Stimulated activated CD8-positive, alpha-beta memory T cell treated with anti-CD3 and anti-CD28 coated beads, Interleukin-4, amount 100 ng/mL, for 1 hour (primary cell): ENCODE data around the gene TMEM72.

ENCODE experiments used
- DNase-seq, 2 donors: peaks; one replicate each; pipeline ENCODE4 v3.0.0-alpha.2; 2020; ENCODE audit warnings: low read depth in 2 of 2, low spot score in 1 of 2

The TMEM72 gene

GRCh38 chr10:44889834-44890233, 21.3 kb upstream of the TMEM72 start:
- DNase-seq: no peak

DNA sequence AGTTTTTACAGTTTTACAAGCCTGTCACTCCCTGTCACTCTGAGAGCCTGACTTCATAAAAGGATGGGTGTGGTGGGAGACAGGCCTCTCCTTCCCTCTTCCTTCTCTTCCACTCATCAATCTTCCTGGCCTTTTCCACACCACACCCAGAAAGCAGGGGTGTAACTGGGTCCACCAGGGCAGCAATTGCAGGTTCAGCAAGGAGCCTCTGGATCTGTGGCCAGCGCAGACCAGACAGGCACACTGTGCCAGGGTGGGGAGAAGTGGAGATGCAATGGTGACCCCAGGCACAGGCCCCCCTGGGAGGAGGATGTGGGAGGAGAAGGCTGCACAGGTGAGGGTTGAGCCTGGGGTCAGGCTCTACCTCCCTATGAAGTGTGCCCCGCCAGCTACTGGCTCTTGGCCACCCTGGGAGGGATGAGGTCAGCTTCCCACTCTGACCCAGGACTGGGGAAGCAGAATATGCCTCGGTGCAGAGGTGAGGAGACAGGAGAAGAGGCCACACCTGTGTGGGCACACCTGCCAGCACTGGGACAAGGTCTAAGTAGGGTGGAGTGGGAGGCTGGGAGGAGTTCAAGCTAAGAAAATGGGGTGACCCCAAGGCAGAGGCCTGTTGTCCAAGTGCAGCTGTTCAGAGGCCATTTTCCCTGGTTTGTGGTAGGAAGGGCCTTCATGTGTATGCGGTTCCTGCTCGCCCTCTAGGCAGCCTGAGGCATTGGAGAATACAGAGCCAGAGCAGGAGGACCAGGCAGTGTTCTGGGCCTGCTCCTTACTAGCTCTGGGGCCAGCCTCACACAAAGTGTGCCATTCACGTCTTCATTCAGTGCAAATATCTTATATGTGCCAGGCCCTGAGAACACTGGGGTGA, 20.2 kb upstream of the TMEM72 start:
- no peak for DNase-seq

GRCh38 chr10:44891721-44892120, 19.4 kb upstream of the TMEM72 start:
- no peak for DNase-seq

- no peak for DNase-seq
These were observed 17.3 kb upstream of the TMEM72 start for GRCh38 chr10:44893604-44894468.

GRCh38 chr10:44894691-44895090, 16.4 kb upstream of the TMEM72 start:
- DNase-seq: no peak

DNA sequence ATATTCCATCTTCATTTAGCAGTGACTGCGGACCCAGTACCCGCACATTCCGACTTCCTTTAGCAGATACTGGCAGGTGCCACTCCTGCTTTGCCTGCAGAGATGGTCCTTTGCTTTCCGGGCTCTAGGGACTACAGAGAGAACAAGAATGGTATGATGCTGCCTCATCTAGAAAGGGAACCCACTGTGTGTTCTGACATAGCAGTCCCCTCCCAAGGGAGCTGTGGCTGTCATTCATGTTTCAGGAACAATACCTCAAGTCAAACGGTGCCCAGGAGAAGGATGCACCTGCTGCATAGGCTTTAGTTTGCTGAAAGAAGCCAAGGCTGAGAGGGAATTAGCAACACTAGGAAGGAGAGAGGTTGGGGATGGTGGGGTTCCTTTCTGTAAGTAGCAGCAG, 15.9 kb upstream of the TMEM72 start:
- DNase-seq: no peak

DNA sequence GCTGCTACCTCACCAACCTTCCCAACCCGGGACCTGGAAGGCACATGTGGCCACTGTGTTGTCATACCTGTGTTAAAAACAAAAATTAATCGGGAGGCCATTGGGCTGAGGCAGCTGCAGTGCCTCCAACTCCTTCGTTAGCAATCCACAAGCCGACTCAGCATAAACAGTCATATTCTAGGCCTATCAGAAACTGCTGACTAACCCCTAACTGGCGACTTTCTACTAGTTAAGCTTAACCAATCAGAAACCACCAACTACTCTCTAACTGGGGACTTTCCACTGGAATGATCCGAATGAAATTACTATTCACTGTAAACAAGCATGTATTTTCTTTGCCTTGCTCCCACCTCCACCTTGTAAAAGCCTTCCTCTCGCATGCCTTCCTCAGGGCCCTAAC, 14.1 kb upstream of the TMEM72 start:
- DNase-seq: no peak

GRCh38 chr10:44898665-44899064, 12.5 kb upstream of the TMEM72 start:
- no peak for DNase-seq

DNA sequence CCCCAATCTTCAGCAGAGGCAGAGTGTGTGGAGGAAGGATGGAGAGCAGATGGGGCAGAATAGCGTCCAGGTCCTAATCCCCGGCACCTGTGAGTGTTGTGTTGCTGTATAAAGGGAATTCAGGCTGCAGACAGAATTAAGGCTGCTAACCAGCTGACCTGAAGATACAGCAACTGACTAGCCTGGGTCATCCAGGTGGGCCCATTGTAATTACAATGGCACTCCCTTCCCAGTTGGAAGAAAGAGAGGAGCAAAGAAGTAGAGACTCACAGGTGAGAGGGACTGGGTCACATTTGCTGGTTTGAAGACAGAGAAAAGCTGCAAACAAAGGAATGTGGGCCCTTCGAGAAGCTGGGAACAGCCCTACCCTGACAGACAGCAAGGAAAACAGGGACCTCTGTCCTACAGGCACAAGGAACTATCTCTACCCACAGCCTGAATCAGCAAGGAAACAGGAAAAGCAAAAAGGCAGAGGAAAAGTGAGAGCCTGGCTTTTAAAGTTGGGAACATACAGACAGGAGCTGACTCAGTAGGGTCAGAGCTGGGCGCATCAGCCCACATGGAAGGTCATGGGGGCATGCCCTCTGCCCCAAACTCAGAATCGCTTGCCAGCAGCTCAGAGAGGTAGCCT, 11.6 kb upstream of the TMEM72 start:
- no peak for DNase-seq

- DNase-seq: no peak
These were observed 8.1 kb upstream of the TMEM72 start for GRCh38 chr10:44902941-44903545.

GRCh38 chr10:44906486-44906885, 4.7 kb upstream of the TMEM72 start:
- DNase-seq: no peak

GRCh38 chr10:44907556-44907955, 3.6 kb upstream of the TMEM72 start:
- no peak for DNase-seq

GRCh38 chr10:44908066-44908749, 2.9 kb upstream of the TMEM72 start:
- no peak for DNase-seq

GRCh38 chr10:44908936-44909630, 2.1 kb upstream of the TMEM72 start:
- no peak for DNase-seq

DNA sequence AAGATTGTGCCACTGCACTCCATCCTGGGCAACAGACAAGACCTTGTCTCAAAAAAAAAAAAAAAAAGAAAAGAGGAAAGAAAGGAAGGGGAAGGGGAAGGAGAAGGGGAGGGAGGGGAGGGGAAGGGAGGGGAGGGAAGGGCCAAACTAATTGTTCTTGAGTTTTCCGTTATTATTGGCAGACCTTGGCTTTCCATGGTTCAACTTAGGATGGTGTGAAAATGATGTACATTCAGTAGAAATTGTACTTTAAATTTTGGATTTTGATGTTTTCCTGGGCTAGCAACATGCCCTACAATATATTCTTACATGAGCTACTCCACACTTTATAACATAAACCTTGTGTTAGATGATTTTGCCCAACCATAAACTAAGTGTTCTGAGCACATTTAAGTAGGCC, 1.2 kb upstream of the TMEM72 start:
- DNase-seq: no peak

DNA sequence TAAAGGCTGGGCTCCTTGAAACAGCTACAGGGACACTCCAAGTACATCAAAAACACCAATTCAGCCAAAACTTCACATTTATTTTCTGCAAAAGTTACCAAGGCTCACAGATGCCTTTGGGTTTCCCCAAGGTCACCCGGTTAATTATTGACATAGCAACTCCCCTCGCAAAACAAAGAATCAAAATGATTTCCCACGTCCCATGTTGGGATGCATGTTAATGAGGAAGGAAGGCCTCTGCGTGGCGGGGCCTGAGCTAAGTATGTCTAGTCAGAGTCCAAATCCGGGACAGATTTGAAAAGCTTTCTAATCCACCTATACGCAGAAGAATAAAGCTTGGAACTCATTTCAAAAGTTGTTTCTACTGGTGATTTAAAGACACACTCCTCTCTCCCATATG, 535 bp upstream of the TMEM72 start:
- no peak for DNase-seq

DNA sequence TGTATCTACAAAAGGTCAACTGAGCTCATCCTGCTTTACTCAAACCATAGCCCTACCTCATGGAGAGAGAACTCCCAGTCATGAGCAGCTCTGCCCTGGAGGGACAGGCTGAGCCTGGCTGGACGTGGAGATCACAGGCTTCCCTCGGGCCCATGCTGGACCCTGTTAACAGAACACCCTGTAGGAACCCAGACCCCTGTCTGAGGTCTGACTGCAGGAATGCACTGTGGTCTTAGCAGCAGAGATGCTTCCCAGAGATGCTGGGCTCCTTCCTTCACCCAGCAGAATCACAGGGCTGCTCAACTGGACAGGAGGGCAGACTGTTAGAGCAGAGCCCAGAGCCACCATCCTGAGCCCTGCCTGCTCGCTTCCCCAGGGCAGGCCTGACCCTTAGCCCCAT, 814 bp downstream of the TMEM72 start:
- DNase-seq: no peak

- DNase-seq: peak in 1 of 2 donors; percentile 4
These were observed 2.4 kb downstream of the TMEM72 start for GRCh38 chr10:44913350-44914081.

- DNase-seq: no peak
These were observed 3.8 kb downstream of the TMEM72 start for GRCh38 chr10:44914891-44915290.

GRCh38 chr10:44916429-44916828, 5.3 kb downstream of the TMEM72 start:
- no peak for DNase-seq
